ENCODE data around the gene KRTAP23-1.

- TF ChIP-seq POLR2A (IDR thresholded peaks at IDR 0.05; ENCODE audit: low read depth, low read length) (no peak), RCOR1 (IDR thresholded peaks at IDR 0.05; ENCODE audit: insufficient replicate concordance, low read length) (no peak)
- TF ChIP-seq, protein P1, sequence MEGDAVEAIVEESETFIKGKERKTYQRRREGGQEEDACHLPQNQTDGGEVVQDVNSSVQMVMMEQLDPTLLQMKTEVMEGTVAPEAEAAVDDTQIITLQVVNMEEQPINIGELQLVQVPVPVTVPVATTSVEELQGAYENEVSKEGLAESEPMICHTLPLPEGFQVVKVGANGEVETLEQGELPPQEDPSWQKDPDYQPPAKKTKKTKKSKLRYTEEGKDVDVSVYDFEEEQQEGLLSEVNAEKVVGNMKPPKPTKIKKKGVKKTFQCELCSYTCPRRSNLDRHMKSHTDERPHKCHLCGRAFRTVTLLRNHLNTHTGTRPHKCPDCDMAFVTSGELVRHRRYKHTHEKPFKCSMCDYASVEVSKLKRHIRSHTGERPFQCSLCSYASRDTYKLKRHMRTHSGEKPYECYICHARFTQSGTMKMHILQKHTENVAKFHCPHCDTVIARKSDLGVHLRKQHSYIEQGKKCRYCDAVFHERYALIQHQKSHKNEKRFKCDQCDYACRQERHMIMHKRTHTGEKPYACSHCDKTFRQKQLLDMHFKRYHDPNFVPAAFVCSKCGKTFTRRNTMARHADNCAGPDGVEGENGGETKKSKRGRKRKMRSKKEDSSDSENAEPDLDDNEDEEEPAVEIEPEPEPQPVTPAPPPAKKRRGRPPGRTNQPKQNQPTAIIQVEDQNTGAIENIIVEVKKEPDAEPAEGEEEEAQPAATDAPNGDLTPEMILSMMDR (conservative IDR thresholded peaks at IDR 0.05; ENCODE audit: low read depth, low read length): no peak
Observed at GRCh38 chr21:30395731-30396130, 47.3 kb upstream of the KRTAP23-1 start, which contains the start of gene KRTAP13-1.
